Measurements from ENCODE around the gene ADAMTS2.

ADAMTS2 gene

DNA sequence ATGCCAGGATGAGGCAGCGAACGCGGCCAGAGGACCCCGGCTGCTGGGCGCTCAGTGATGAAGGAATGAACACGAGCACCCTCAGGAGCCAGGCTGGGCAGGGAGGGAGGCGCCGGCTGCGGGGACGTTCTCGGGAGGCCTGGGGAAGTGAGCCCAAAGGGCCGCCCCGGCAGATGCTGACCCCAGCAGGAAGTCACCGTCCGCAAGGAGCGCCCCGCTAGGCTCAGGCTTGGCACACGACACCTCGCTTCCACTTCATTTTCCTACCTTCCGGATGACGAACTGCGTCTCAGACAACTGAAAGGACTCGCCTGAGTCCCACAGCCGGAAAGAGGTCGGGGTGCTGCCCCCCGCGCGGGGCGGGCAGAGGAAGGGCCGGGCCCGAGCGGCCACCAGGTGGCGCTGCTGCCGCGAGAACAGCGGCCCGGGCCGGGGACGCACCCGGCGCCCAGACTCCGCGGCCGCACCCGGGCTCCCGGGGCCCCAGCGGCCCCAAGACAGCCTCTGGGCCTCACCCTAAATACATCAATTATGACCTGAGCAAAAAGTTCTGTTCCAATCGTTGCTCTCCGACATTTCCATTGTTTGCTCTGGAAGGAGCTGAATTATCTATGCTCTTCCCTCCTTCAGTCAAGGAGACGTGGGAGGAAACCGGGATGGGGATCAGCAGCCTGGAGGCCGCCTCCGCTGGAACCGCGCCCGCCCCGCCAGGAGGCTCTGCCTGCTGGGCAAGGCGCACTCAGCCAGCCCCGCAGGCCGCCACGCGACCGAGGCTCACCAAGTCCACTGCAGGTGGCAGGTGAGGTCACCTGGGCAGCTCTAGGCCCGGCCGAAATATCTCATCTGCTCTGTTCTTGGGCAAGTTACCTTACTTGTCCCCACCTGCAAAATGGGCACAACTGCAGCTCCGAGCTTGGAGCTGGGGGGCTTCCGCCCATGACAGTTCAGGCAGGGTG, 178.1 kb downstream of the ADAMTS2 start:
- no peak for TF ChIP-seq EZH2phosphoT487 (conservative IDR thresholded peaks at IDR 0.05; ENCODE audit: low read length)
- TF ChIP-seq, protein P1, sequence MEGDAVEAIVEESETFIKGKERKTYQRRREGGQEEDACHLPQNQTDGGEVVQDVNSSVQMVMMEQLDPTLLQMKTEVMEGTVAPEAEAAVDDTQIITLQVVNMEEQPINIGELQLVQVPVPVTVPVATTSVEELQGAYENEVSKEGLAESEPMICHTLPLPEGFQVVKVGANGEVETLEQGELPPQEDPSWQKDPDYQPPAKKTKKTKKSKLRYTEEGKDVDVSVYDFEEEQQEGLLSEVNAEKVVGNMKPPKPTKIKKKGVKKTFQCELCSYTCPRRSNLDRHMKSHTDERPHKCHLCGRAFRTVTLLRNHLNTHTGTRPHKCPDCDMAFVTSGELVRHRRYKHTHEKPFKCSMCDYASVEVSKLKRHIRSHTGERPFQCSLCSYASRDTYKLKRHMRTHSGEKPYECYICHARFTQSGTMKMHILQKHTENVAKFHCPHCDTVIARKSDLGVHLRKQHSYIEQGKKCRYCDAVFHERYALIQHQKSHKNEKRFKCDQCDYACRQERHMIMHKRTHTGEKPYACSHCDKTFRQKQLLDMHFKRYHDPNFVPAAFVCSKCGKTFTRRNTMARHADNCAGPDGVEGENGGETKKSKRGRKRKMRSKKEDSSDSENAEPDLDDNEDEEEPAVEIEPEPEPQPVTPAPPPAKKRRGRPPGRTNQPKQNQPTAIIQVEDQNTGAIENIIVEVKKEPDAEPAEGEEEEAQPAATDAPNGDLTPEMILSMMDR (IDR thresholded peaks at IDR 0.05; ENCODE audit: insufficient read depth, low read length, poor library complexity, severe bottlenecking): peak; percentile 74
- no peak overlapping the region for H3K4me3 ChIP-seq (ENCODE audit: insufficient read depth, low read length, poor library complexity, severe bottlenecking)
- H2AFZ ChIP-seq (ENCODE audit: low read depth, low read length, severe bottlenecking): no peak overlapping the region
- H3K4me2 ChIP-seq (ENCODE audit: low read depth, low read length, poor library complexity, severe bottlenecking): no peak overlapping the region
- H3K9me2 ChIP-seq (replicated peaks; ENCODE audit: insufficient read depth, low read length): no peaks in the 10 kb centered on the region
- H3K9ac ChIP-seq (ENCODE audit: low read length): no peak overlapping the region
- no peaks in the 10 kb centered on the region for H3K27me3 ChIP-seq (ENCODE audit: low read length)
- no peaks in the 10 kb centered on the region for H4K20me1 ChIP-seq (ENCODE audit: low read depth, low read length)
- no peaks in the 10 kb centered on the region for H3K79me2 ChIP-seq (ENCODE audit: insufficient read depth, low read length)
- H3K9me3 ChIP-seq (ENCODE audit: insufficient read depth, low read length): no peaks in the 10 kb centered on the region
- H3K36me3 ChIP-seq (ENCODE audit: low read length): no peaks in the 10 kb centered on the region
- H3K27ac ChIP-seq (ENCODE audit: low read depth, low read length): no peak overlapping the region
- H3F3A ChIP-seq (ENCODE audit: insufficient read depth): no peaks in the 10 kb centered on the region

DNA sequence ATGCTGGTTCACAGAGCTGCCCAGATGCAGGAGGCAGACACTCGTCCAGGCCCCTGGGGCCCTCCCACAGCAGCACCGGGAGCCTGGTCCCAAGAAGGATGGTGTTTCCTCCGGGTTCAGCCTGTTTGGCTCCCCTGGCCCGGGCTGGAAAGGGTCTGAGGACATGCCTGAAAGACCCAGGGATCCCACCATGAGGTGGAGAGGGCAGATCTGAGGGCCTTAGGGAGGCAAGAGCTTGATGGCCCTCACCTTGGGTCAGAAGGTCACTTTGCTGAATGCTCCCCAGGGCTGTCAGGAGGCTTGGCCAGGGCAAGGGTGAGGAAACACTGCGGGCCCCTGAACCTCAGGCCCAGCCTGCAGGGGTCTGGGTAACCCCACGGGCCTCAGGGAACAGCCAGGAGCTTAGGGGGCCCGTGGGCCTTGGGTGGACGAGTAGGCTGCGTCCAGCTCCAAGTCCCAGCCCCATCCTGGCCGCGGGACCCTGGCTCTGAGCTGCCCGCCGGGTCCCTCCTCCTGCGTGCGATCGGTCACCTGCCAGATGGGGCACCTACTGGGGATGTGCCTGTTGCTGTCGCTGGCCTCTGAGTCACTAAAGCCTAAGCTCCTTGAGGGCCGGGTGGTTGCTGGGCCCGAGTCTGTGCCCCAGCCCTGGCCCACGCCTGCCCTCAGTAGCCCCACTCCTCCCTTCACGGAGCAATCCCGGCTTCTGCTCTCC, 178.9 kb downstream of the ADAMTS2 start:
- Histone ChIP-seq H3K27me3 (ENCODE audit: low read length) (no peaks in the 10 kb centered on the region), H3K4me2 (ENCODE audit: low read depth, low read length, poor library complexity, severe bottlenecking) (no peak overlapping the region), H3K9ac (ENCODE audit: low read length) (no peak overlapping the region), H3K79me2 (ENCODE audit: insufficient read depth, low read length) (no peaks in the 10 kb centered on the region), H3K9me2 (replicated peaks; ENCODE audit: insufficient read depth, low read length) (no peaks in the 10 kb centered on the region), H3K36me3 (ENCODE audit: low read length) (no peaks in the 10 kb centered on the region), H3K27ac (ENCODE audit: low read depth, low read length) (no peak overlapping the region), H3K9me3 (ENCODE audit: insufficient read depth, low read length) (no peaks in the 10 kb centered on the region), H2AFZ (ENCODE audit: low read depth, low read length, severe bottlenecking) (no peak overlapping the region), H4K20me1 (ENCODE audit: low read depth, low read length) (no peaks in the 10 kb centered on the region), H3F3A (ENCODE audit: insufficient read depth) (no peaks in the 10 kb centered on the region), H3K4me3 (ENCODE audit: insufficient read depth, low read length, poor library complexity, severe bottlenecking) (no peak overlapping the region)
- TF ChIP-seq, protein P1 (IDR thresholded peaks at IDR 0.05; ENCODE audit: insufficient read depth, low read length, poor library complexity, severe bottlenecking): no peak
- no peak for TF ChIP-seq EZH2phosphoT487 (conservative IDR thresholded peaks at IDR 0.05; ENCODE audit: low read length)

GRCh38 chr5:179165421-179166170, 179.7 kb downstream of the ADAMTS2 start:
- H3K9me2 ChIP-seq (replicated peaks; ENCODE audit: insufficient read depth, low read length): no peaks in the 10 kb centered on the region
- H3K9ac ChIP-seq (ENCODE audit: low read length): no peak overlapping the region
- no peak overlapping the region for H3K4me2 ChIP-seq (ENCODE audit: low read depth, low read length, poor library complexity, severe bottlenecking)
- H3K4me3 ChIP-seq (ENCODE audit: insufficient read depth, low read length, poor library complexity, severe bottlenecking): no peak overlapping the region
- no peaks in the 10 kb centered on the region for H3K9me3 ChIP-seq (ENCODE audit: insufficient read depth, low read length)
- no peaks in the 10 kb centered on the region for H3K27me3 ChIP-seq (ENCODE audit: low read length)
- H3K27ac ChIP-seq (ENCODE audit: low read depth, low read length): no peak overlapping the region
- TF ChIP-seq, protein P1 (IDR thresholded peaks at IDR 0.05; ENCODE audit: insufficient read depth, low read length, poor library complexity, severe bottlenecking): no peak
- no peak for TF ChIP-seq EZH2phosphoT487 (conservative IDR thresholded peaks at IDR 0.05; ENCODE audit: low read length)
- H4K20me1 ChIP-seq (ENCODE audit: low read depth, low read length): no peaks in the 10 kb centered on the region
- no peaks in the 10 kb centered on the region for H3K36me3 ChIP-seq (ENCODE audit: low read length)
- no peaks in the 10 kb centered on the region for H3F3A ChIP-seq (ENCODE audit: insufficient read depth)
- H3K79me2 ChIP-seq (ENCODE audit: insufficient read depth, low read length): no peaks in the 10 kb centered on the region
- H2AFZ ChIP-seq (ENCODE audit: low read depth, low read length, severe bottlenecking): no peak overlapping the region
